GM08714 (cell line): ENCODE measurements around the gene RIIAD1.
"Not testable (repeated sequence)": the region's sequence is repeated elsewhere in the genome, so short reads cannot be mapped to it uniquely, and the experiment has no call there.

Experiments used
- H3K4me3 ChIP-seq: fragments of 200-500 bp; sonication (Bioruptor generic); 2 replicates; pipeline ENCODE4 v1.5.1; 2014; ENCODE audit warnings: mild to moderate bottlenecking, low read length, inconsistent platforms
- ZNF274 ChIP-seq: IDR thresholded peaks from 2 replicates; pipeline ENCODE4 v1.6.1; 2012; ENCODE audit warnings: mild to moderate bottlenecking, low read depth, low read length

RIIAD1 gene

GRCh38 chr1:151716405-151716762, 4.9 kb upstream of the RIIAD1 start:
- no peak overlapping the region for H3K4me3 ChIP-seq
- TF ChIP-seq ZNF274: no peak

GRCh38 chr1:151716771-151717631, 4.3 kb upstream of the RIIAD1 start, which contains the start of gene CELF3:
TSS of gene CELF3 (minus strand) at chr1:151716803. CDS start at chr1:151716020, 783 bp downstream.
- TF ChIP-seq ZNF274: no peak

GRCh38 chr1:151718011-151718431, 3.3 kb upstream of the RIIAD1 start:
- no peak for TF ChIP-seq ZNF274
- H3K4me3 ChIP-seq: no peak overlapping the region

More at GRCh38 chr1:151716771-151717631, 4.3 kb upstream of the RIIAD1 start, which contains the start of gene CELF3:
- no peak within 1 kb of the TSS for H3K4me3 ChIP-seq

- no peak overlapping the region for H3K4me3 ChIP-seq
Measured at GRCh38 chr1:151718666-151719065, 2.7 kb upstream of the RIIAD1 start.

GRCh38 chr1:151720125-151720524, 1.2 kb upstream of the RIIAD1 start:
- H3K4me3 ChIP-seq: no peak overlapping the region; the same call in 1 of the 2 replicates
- TF ChIP-seq ZNF274: no peak

More at GRCh38 chr1:151718666-151719065, 2.7 kb upstream of the RIIAD1 start:
- TF ChIP-seq ZNF274: no peak

GRCh38 chr1:151720554-151720953, 768 bp upstream of the RIIAD1 start:
- peak overlapping the region; percentile 71; the same call in 1 of the 2 replicates for H3K4me3 ChIP-seq
- TF ChIP-seq ZNF274: no peak

- H3K4me3 ChIP-seq: peak overlapping the region; percentile 35; the same call in 1 of the 2 replicates
- no peak for TF ChIP-seq ZNF274
Measured at GRCh38 chr1:151721788-151722510, 627 bp downstream of the RIIAD1 start.

- no peak for TF ChIP-seq ZNF274
- no peak overlapping the region for H3K4me3 ChIP-seq
Measured at GRCh38 chr1:151723726-151724370, 2.5 kb downstream of the RIIAD1 start.

- no peak overlapping the region for H3K4me3 ChIP-seq
- no peak for TF ChIP-seq ZNF274
Measured at GRCh38 chr1:151728151-151729054, 7.1 kb downstream of the RIIAD1 start.

GRCh38 chr1:151729157-151729965, 8.0 kb downstream of the RIIAD1 start:
- no peak overlapping the region for H3K4me3 ChIP-seq
- no peak for TF ChIP-seq ZNF274

GRCh38 chr1:151729966-151730291, 8.6 kb downstream of the RIIAD1 start:
- TF ChIP-seq ZNF274: no peak
- no peak overlapping the region for H3K4me3 ChIP-seq

GRCh38 chr1:151733126-151733525, 11.8 kb downstream of the RIIAD1 start:
- no peak for TF ChIP-seq ZNF274
- no peak overlapping the region for H3K4me3 ChIP-seq

- H3K4me3 ChIP-seq: not testable (repeated sequence)
Measured at GRCh38 chr1:151733995-151734394, 12.7 kb downstream of the RIIAD1 start.
